ENCODE results near the gene RBKS. TPM values are rescaled to one million over a fixed set of nuclear protein-coding genes. Genes with fewer than 3 reads are reported as not detected.

The RBKS gene
- total RNA-seq, 1 donor from 2014 or later = 1.8 TPM

DNA sequence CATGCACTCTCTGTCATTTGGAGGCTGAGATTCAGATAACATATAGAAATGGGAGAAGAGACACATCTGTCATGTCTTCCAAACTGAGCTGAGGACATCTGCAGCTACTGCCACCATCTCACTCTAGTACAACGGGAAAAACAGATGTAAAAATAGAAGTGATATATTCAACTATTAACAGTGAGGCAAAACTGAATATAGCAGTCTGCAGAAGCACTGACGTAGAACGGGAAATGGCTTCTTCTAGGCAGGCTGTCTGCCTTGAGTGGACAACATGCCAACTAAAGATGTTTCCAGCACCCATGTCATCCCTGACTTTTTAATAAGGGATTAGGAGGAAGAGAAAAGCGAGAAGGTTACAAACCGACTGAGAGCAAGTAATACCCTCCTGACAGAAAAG, 67.1 kb downstream of the RBKS start:
- peaks cover 2% of the 10 kb centered on the region for H3K36me3 ChIP-seq (ENCODE audit: control insufficient read depth, insufficient read depth, low read length)
- H3K4me3 ChIP-seq (ENCODE audit: low read depth, low read length) = no peak overlapping the region
- H3K27me3 ChIP-seq (ENCODE audit: control insufficient read depth, insufficient read depth, low read length) = no peaks in the 10 kb centered on the region
- TF ChIP-seq, protein P1, sequence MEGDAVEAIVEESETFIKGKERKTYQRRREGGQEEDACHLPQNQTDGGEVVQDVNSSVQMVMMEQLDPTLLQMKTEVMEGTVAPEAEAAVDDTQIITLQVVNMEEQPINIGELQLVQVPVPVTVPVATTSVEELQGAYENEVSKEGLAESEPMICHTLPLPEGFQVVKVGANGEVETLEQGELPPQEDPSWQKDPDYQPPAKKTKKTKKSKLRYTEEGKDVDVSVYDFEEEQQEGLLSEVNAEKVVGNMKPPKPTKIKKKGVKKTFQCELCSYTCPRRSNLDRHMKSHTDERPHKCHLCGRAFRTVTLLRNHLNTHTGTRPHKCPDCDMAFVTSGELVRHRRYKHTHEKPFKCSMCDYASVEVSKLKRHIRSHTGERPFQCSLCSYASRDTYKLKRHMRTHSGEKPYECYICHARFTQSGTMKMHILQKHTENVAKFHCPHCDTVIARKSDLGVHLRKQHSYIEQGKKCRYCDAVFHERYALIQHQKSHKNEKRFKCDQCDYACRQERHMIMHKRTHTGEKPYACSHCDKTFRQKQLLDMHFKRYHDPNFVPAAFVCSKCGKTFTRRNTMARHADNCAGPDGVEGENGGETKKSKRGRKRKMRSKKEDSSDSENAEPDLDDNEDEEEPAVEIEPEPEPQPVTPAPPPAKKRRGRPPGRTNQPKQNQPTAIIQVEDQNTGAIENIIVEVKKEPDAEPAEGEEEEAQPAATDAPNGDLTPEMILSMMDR (IDR thresholded peaks at IDR 0.05; ENCODE audit: insufficient read depth, low read length, poor library complexity, severe bottlenecking) = no peak
- DNase-seq (ENCODE audit: low read depth) = no peak

DNA sequence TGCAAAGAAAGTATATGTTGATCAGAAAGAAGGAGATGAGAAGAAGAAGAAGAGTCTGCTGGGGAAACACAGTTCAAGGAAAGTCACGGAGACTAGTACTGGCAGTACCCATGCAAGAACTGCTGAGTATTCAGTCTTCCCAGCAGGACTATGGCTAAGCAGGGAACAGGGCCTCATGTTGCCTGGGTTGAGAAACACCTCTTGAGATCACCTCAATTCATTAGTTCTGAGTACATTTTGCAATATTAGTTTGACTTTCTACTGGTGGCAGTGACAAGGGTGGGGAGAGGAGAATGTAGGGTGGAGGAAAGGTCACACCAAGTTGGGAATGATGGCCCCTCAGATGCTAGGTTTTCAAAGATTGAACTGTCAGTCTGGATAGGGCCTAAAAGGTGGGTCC, 68.1 kb downstream of the RBKS start:
- no peak for DNase-seq (ENCODE audit: low read depth)
- peaks cover 2% of the 10 kb centered on the region for H3K36me3 ChIP-seq (ENCODE audit: control insufficient read depth, insufficient read depth, low read length)
- TF ChIP-seq, protein P1 (IDR thresholded peaks at IDR 0.05; ENCODE audit: insufficient read depth, low read length, poor library complexity, severe bottlenecking) = no peak
- H3K4me3 ChIP-seq (ENCODE audit: low read depth, low read length) = no peak overlapping the region
- H3K27me3 ChIP-seq (ENCODE audit: control insufficient read depth, insufficient read depth, low read length) = no peaks in the 10 kb centered on the region

DNA sequence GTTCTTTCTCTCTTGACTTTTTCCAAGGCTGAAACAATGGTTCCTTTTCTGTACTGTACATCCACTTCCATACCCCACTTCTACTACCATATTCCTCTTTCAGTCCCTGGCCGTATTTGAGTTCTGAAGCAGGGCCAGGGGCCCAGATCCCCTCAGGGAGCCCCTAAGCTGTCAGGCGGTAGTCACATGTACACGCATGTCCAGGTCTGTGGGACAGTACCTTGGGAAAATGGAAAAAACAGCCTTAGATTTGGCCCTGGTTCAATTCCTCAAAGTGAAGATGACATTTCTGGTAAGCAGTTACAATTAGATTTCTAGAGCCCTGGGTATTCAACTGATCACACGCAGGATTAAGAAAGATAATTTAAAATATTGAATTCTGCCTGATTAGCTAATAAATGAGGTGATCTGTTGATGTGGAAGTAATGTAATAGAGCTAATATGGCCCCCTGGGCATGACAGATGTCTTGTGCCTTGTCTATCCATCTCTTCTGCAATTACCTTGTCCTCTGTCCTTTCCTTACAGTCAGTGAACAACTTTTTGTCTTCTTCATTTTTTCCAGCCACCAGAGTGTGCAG, 74.2 kb downstream of the RBKS start:
- no peak for DNase-seq (ENCODE audit: low read depth)
- H3K4me3 ChIP-seq (ENCODE audit: low read depth, low read length) = no peak overlapping the region
- H3K36me3 ChIP-seq (ENCODE audit: control insufficient read depth, insufficient read depth, low read length) = no peaks in the 10 kb centered on the region
- no peaks in the 10 kb centered on the region for H3K27me3 ChIP-seq (ENCODE audit: control insufficient read depth, insufficient read depth, low read length)
- TF ChIP-seq, protein P1 (IDR thresholded peaks at IDR 0.05; ENCODE audit: insufficient read depth, low read length, poor library complexity, severe bottlenecking) = no peak

DNA sequence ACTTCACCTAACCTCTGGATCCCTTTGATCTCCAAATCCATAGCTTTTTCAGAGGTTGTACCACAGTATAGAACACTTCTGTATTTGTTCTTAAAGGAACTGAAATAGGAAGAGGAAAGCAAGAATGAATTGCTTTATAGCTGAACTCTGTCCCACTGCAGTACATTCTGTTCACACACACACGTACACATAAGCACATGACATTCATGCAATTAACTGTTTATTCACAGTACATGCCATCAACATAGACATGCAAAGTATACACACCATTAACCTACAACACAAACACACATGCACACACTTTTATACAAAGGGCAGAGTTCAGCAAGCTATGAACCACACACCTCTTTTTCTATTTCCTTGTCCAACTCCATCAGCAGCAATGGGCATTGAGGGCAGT, 75.4 kb downstream of the RBKS start:
- H3K4me3 ChIP-seq (ENCODE audit: low read depth, low read length) = no peak overlapping the region
- H3K27me3 ChIP-seq (ENCODE audit: control insufficient read depth, insufficient read depth, low read length) = no peaks in the 10 kb centered on the region
- H3K36me3 ChIP-seq (ENCODE audit: control insufficient read depth, insufficient read depth, low read length) = no peaks in the 10 kb centered on the region
- TF ChIP-seq, protein P1 (IDR thresholded peaks at IDR 0.05; ENCODE audit: insufficient read depth, low read length, poor library complexity, severe bottlenecking) = no peak
- DNase-seq (ENCODE audit: low read depth) = no peak

DNA sequence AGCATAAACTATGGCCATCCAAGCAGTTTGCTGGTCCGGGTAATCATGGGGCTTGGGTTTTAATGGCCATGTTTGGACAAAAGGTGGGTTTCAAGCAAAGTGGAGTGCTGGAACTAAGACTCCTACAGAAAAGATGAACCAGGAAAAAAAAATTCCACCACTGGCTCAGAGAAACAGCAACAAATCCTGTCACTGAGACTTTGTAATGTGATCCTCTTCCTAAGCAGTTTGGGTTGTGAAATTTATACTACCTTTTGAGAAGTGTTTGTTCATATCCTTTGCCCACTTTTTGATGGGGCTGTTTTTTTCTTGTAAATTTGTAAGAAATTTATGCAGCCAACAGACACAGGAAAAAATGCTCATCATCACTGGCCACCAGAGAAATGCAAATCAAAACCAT, 78.4 kb downstream of the RBKS start:
- DNase-seq (ENCODE audit: low read depth) = no peak
- no peaks in the 10 kb centered on the region for H3K27me3 ChIP-seq (ENCODE audit: control insufficient read depth, insufficient read depth, low read length)
- TF ChIP-seq, protein P1 (IDR thresholded peaks at IDR 0.05; ENCODE audit: insufficient read depth, low read length, poor library complexity, severe bottlenecking) = no peak
- no peak overlapping the region for H3K4me3 ChIP-seq (ENCODE audit: low read depth, low read length)
- H3K36me3 ChIP-seq (ENCODE audit: control insufficient read depth, insufficient read depth, low read length) = no peaks in the 10 kb centered on the region

DNA sequence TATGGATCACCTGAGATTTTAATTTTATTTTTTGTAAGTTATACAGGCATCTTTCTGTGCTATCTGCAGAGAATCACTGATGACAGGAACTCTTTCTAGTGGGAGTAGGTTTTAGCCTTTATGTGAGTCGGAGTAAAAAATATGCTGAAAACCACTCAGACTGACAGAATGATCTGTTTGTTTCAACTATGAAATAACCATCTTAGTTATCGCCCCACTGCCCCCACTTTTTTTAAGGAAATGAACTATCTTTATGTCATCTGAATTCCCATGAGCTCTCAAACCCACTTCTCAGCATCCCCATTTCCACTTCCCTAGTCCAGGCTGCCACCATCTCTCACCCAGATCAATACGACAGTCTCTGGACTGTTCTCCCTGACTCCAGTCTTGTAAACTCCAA, 79.7 kb downstream of the RBKS start:
- Histone ChIP-seq H3K36me3 (ENCODE audit: control insufficient read depth, insufficient read depth, low read length) (no peaks in the 10 kb centered on the region), H3K27me3 (ENCODE audit: control insufficient read depth, insufficient read depth, low read length) (no peaks in the 10 kb centered on the region), H3K4me3 (ENCODE audit: low read depth, low read length) (no peak overlapping the region)
- no peak for DNase-seq (ENCODE audit: low read depth)
- TF ChIP-seq, protein P1 (IDR thresholded peaks at IDR 0.05; ENCODE audit: insufficient read depth, low read length, poor library complexity, severe bottlenecking) = no peak
